Measurements from ENCODE around the gene RNF169. TPM values are rescaled to one million over a fixed set of nuclear protein-coding genes. Genes with fewer than 3 reads are reported as not detected.
A peak's percentile ranks its signal among the peaks of the same experiment; 100 is the strongest.

RNF169 gene
- total and polyA plus RNA-seq, 9 of the 15 experiments (the other 6 are each of a cell fraction or from before 2014, with no cell fraction given), result 0.68 to 18.1 (median 10.1) TPM

GRCh38 chr11:74877132-74877531, 128.5 kb downstream of the RNF169 start (continued):
- TF ChIP-seq PYGO2 (tag; IDR thresholded peaks at IDR 0.05) (no peak), CBFB (CRISPR knock-in tag; IDR thresholded peaks at IDR 0.05) (no peak), ZNF3 (CRISPR knock-in tag; IDR thresholded peaks at IDR 0.05) (no peak), NR1H2 (CRISPR knock-in tag; IDR thresholded peaks at IDR 0.05) (no peak), ZEB2 (IDR thresholded peaks at IDR 0.05) (no peak), HEY1 (CRISPR knock-in tag; IDR thresholded peaks at IDR 0.05; ENCODE audit: borderline replicate concordance) (no peak), ZNF764 (CRISPR knock-in tag; IDR thresholded peaks at IDR 0.05; ENCODE audit: low read depth) (peak; percentile 99), ZNF76 (CRISPR knock-in tag; IDR thresholded peaks at IDR 0.05; ENCODE audit: borderline replicate concordance) (no peak), ZNF707 (CRISPR knock-in tag; conservative IDR thresholded peaks at IDR 0.05) (no peak), ZNF696 (CRISPR knock-in tag; conservative IDR thresholded peaks at IDR 0.05) (no peak), SMARCA4 (IDR thresholded peaks at IDR 0.05) (no peak), THAP12 (CRISPR knock-in tag; IDR thresholded peaks at IDR 0.05) (no peak), NEUROD1 (IDR thresholded peaks at IDR 0.05; ENCODE audit: borderline replicate concordance, low read depth, low read length, partially characterized antibody) (no peak)
- TF ChIP-seq, protein P1, sequence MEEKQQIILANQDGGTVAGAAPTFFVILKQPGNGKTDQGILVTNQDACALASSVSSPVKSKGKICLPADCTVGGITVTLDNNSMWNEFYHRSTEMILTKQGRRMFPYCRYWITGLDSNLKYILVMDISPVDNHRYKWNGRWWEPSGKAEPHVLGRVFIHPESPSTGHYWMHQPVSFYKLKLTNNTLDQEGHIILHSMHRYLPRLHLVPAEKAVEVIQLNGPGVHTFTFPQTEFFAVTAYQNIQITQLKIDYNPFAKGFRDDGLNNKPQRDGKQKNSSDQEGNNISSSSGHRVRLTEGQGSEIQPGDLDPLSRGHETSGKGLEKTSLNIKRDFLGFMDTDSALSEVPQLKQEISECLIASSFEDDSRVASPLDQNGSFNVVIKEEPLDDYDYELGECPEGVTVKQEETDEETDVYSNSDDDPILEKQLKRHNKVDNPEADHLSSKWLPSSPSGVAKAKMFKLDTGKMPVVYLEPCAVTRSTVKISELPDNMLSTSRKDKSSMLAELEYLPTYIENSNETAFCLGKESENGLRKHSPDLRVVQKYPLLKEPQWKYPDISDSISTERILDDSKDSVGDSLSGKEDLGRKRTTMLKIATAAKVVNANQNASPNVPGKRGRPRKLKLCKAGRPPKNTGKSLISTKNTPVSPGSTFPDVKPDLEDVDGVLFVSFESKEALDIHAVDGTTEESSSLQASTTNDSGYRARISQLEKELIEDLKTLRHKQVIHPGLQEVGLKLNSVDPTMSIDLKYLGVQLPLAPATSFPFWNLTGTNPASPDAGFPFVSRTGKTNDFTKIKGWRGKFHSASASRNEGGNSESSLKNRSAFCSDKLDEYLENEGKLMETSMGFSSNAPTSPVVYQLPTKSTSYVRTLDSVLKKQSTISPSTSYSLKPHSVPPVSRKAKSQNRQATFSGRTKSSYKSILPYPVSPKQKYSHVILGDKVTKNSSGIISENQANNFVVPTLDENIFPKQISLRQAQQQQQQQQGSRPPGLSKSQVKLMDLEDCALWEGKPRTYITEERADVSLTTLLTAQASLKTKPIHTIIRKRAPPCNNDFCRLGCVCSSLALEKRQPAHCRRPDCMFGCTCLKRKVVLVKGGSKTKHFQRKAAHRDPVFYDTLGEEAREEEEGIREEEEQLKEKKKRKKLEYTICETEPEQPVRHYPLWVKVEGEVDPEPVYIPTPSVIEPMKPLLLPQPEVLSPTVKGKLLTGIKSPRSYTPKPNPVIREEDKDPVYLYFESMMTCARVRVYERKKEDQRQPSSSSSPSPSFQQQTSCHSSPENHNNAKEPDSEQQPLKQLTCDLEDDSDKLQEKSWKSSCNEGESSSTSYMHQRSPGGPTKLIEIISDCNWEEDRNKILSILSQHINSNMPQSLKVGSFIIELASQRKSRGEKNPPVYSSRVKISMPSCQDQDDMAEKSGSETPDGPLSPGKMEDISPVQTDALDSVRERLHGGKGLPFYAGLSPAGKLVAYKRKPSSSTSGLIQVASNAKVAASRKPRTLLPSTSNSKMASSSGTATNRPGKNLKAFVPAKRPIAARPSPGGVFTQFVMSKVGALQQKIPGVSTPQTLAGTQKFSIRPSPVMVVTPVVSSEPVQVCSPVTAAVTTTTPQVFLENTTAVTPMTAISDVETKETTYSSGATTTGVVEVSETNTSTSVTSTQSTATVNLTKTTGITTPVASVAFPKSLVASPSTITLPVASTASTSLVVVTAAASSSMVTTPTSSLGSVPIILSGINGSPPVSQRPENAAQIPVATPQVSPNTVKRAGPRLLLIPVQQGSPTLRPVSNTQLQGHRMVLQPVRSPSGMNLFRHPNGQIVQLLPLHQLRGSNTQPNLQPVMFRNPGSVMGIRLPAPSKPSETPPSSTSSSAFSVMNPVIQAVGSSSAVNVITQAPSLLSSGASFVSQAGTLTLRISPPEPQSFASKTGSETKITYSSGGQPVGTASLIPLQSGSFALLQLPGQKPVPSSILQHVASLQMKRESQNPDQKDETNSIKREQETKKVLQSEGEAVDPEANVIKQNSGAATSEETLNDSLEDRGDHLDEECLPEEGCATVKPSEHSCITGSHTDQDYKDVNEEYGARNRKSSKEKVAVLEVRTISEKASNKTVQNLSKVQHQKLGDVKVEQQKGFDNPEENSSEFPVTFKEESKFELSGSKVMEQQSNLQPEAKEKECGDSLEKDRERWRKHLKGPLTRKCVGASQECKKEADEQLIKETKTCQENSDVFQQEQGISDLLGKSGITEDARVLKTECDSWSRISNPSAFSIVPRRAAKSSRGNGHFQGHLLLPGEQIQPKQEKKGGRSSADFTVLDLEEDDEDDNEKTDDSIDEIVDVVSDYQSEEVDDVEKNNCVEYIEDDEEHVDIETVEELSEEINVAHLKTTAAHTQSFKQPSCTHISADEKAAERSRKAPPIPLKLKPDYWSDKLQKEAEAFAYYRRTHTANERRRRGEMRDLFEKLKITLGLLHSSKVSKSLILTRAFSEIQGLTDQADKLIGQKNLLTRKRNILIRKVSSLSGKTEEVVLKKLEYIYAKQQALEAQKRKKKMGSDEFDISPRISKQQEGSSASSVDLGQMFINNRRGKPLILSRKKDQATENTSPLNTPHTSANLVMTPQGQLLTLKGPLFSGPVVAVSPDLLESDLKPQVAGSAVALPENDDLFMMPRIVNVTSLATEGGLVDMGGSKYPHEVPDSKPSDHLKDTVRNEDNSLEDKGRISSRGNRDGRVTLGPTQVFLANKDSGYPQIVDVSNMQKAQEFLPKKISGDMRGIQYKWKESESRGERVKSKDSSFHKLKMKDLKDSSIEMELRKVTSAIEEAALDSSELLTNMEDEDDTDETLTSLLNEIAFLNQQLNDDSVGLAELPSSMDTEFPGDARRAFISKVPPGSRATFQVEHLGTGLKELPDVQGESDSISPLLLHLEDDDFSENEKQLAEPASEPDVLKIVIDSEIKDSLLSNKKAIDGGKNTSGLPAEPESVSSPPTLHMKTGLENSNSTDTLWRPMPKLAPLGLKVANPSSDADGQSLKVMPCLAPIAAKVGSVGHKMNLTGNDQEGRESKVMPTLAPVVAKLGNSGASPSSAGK (IDR thresholded peaks at IDR 0.05), result no peak
- TF ChIP-seq, protein P2, sequence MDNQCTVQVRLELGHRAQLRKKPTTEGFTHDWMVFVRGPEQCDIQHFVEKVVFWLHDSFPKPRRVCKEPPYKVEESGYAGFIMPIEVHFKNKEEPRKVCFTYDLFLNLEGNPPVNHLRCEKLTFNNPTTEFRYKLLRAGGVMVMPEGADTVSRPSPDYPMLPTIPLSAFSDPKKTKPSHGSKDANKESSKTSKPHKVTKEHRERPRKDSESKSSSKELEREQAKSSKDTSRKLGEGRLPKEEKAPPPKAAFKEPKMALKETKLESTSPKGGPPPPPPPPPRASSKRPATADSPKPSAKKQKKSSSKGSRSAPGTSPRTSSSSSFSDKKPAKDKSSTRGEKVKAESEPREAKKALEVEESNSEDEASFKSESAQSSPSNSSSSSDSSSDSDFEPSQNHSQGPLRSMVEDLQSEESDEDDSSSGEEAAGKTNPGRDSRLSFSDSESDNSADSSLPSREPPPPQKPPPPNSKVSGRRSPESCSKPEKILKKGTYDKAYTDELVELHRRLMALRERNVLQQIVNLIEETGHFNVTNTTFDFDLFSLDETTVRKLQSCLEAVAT (IDR thresholded peaks at IDR 0.05), result no peak

Data from K562 (cell line).